GM21723 (cell line): ENCODE measurements around the gene MAP2K2.

ENCODE experiments used
- ATAC-seq: cut with Tn5 transposase; IDR thresholded peaks from one replicate; pipeline ENCODE4 v1.9.1; 2021; ENCODE audit warnings: mild to moderate bottlenecking, moderate library complexity; ENCODE audit not compliant: unreplicated experiment

MAP2K2 gene

GRCh38 chr19:4082172-4082571, 41.8 kb downstream of the MAP2K2 start:
- no peak for ATAC-seq

GRCh38 chr19:4081441-4082129, 42.3 kb downstream of the MAP2K2 start:
- ATAC-seq: no peak

- ATAC-seq: no peak
Measured at GRCh38 chr19:4080473-4080872, 43.4 kb downstream of the MAP2K2 start.

- ATAC-seq: peak; percentile 55
Measured at GRCh38 chr19:4077800-4078684, 45.9 kb downstream of the MAP2K2 start.

- no peak for ATAC-seq
Measured at GRCh38 chr19:4077007-4077374, 46.9 kb downstream of the MAP2K2 start.

GRCh38 chr19:4075373-4075772, 48.5 kb downstream of the MAP2K2 start:
- ATAC-seq: no peak

GRCh38 chr19:4071610-4072009, 52.3 kb downstream of the MAP2K2 start:
- ATAC-seq: no peak

GRCh38 chr19:4069331-4069959, 54.5 kb downstream of the MAP2K2 start:
- no peak for ATAC-seq

GRCh38 chr19:4068047-4068966, 55.6 kb downstream of the MAP2K2 start:
- no peak for ATAC-seq

GRCh38 chr19:4067396-4068046, 56.4 kb downstream of the MAP2K2 start:
- ATAC-seq: no peak

GRCh38 chr19:4066682-4067395, 57.1 kb downstream of the MAP2K2 start, which contains the start of gene ZBTB7A:
ZBTB7A (minus strand) TSS chr19:4066899; CDS start chr19:4055232, 11,667 bp downstream.
- no peak for ATAC-seq

- ATAC-seq: no peak
Measured at GRCh38 chr19:4066176-4066606, 57.7 kb downstream of the MAP2K2 start.

- ATAC-seq: peak; percentile 57
Measured at GRCh38 chr19:4065430-4066175, 58.3 kb downstream of the MAP2K2 start.

GRCh38 chr19:4064496-4065260, 59.2 kb downstream of the MAP2K2 start:
- ATAC-seq: no peak

- no peak for ATAC-seq
Measured at GRCh38 chr19:4064149-4064495, 59.8 kb downstream of the MAP2K2 start.

GRCh38 chr19:4063369-4064148, 60.4 kb downstream of the MAP2K2 start:
- ATAC-seq: no peak
